ENCODE results near the gene TBL3.

TBL3 gene

DNA sequence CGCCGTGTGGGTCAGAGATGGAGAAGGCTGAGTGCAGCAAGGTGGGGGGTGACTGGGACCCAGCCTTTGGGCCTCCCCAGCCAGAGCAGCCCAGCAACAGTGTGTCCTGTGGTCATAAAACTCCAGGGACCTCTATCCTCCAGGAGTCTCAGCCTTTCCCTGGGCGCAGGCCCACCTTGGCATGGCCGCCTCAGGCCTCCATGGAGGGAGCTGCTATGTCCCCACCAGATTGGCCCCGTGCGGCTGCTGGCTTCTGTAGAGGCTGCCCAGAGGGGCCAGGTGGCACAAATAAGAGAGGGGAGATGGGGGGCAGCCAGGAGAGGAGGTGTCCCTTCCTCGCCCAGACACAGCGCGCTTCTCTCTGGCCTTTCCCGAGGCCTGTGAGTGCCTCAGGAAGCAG, 15.3 kb downstream of the TBL3 start:
- H3K36me3 ChIP-seq (ENCODE audit: control insufficient read depth in 1 of 2, insufficient read depth in 2 of 2, low read length in 2 of 2), result peaks cover 6 to 21% of the 10 kb centered on the region in 2 donors
- no peak overlapping the region for H3K27ac ChIP-seq (ENCODE audit: low read length)
- no peak overlapping the region for H3K4me3 ChIP-seq (ENCODE audit: low read depth in 1 of 2, low read length in 2 of 2)
- H3K9me3 ChIP-seq (ENCODE audit: control insufficient read depth in 1 of 2, low read length in 2 of 2), result no peaks in the 10 kb centered on the region
- H3K4me1 ChIP-seq (ENCODE audit: control insufficient read depth in 1 of 2, insufficient read depth in 2 of 2, low read length in 2 of 2), result peaks cover 15 to 36% of the 10 kb centered on the region in 2 donors
- peaks cover 25% of the 10 kb centered on the region for H3K27me3 ChIP-seq (ENCODE audit: low read depth, low read length)

DNA sequence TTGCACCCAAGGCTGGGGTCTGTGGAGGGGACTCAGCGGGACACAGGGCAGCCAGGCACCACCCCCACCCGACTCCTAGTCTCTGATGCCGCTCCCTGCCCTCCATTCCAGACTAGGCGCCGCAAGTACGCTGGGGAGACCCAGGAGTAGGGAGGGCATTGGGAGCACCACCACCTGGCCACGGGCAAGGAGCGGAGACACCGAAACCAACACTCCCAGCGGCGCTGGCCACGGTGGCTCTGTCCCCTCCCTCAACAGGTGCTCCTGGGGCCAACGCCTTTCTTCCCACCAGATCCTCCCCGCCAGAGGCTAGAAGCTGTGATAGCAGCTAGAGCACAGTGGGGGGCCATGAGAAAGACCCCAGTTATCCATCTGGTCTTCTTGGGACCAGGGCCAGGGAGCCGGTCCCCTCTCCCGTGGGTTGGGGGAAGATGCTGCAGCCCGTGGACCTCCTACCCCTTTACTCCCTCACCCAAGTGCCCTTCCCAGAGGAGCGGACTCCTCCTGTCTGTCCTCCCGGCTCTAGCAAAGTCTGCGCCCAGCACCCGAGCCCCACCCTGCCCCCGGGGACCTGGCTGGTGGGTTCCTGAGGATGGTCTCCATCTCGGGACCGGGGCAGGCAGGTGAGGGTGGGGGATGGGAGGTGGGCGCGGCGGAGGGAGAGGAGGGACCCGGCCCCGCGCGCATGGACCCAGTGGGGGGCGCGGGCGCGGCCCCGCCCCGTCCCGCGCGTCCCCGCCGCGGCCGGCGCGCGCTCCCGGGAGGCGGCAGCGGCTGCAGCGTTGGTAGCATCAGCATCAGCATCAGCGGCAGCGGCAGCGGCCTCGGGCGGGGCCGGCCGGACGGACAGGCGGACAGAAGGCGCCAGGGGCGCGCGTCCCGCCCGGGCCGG, 17.6 kb downstream of the TBL3 start, which contains the start of gene SYNGR3:
TSS of gene SYNGR3 (plus strand) at position 762 of the 892 bp plus-strand sequence. CDS start 133 bp downstream, outside the sequence.
- peak within 1 kb of the TSS in 1 of 2 donors; percentile 24 for H3K4me3 ChIP-seq (ENCODE audit: low read depth in 1 of 2, low read length in 2 of 2)
- peaks cover 9 to 29% of the 10 kb centered on the region in 2 donors for H3K4me1 ChIP-seq (ENCODE audit: control insufficient read depth in 1 of 2, insufficient read depth in 2 of 2, low read length in 2 of 2)
- H3K36me3 ChIP-seq (ENCODE audit: control insufficient read depth in 1 of 2, insufficient read depth in 2 of 2, low read length in 2 of 2), result peaks cover 6 to 21% of the 10 kb centered on the region in 2 donors
- H3K9me3 ChIP-seq (ENCODE audit: control insufficient read depth in 1 of 2, low read length in 2 of 2), result no peaks in the 10 kb centered on the region
- H3K27ac ChIP-seq (ENCODE audit: low read length), result no peak within 1 kb of the TSS
- peaks cover 21% of the 10 kb centered on the region for H3K27me3 ChIP-seq (ENCODE audit: low read depth, low read length)

DNA sequence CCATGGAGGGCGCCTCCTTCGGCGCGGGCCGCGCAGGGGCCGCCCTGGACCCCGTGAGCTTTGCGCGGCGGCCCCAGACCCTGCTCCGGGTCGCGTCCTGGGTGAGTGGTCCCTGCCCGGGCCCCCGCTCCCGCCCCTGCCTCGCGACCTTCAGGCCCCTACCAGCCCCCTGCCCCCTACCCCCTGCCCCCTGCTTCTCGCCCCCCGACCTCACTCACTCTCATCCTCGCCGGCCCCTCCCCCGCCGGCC, 18.2 kb downstream of the TBL3 start:
- Histone ChIP-seq H3K27ac (ENCODE audit: low read length) (no peak overlapping the region), H3K4me1 (ENCODE audit: control insufficient read depth in 1 of 2, insufficient read depth in 2 of 2, low read length in 2 of 2) (peaks cover 6 to 24% of the 10 kb centered on the region in 2 donors), H3K27me3 (ENCODE audit: low read depth, low read length) (peaks cover 21% of the 10 kb centered on the region), H3K36me3 (ENCODE audit: control insufficient read depth in 1 of 2, insufficient read depth in 2 of 2, low read length in 2 of 2) (peaks cover 6 to 21% of the 10 kb centered on the region in 2 donors), H3K9me3 (ENCODE audit: control insufficient read depth in 1 of 2, low read length in 2 of 2) (no peaks in the 10 kb centered on the region), H3K4me3 (ENCODE audit: low read depth in 1 of 2, low read length in 2 of 2) (no peak overlapping the region)

DNA sequence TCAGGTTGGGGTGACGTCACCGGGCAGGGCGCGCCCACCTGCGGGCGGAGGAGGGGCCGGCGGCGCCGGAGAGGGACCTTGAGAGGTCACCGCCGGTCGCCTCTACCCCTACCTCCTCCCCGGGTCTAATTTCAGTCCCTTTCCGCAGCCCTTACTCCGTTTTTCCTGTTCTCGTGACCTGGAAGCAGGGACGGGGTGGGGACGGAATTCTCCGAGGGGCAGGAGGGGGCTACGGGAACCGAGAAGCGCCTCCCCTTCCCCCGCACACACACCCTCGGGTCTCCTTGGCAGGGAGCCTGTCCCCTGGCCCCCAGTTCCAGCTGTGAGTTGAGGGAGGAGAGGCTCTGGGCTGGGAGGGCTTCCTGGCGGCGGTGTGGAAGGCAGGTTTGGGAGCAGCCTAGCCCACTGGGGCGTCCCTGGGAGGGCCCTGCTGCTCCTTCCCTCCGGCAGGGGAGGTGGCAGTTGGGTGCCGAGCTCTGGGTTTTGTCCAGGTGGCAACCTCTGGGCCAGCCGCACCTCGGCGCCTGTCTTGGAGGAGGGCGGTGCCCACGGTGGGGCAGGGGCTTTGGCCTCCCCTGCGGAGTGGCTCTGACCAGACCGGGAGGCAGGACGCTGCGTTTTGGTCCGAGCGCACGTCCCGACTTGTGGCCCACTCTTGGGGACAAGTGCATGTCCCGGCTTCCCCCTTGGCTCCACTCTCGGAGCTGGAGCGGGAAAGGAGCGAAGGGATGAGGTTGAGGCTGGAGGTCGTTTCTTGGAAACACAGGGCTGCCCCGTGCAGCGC, 18.7 kb downstream of the TBL3 start:
- Histone ChIP-seq H3K36me3 (ENCODE audit: control insufficient read depth in 1 of 2, insufficient read depth in 2 of 2, low read length in 2 of 2) (peaks cover 6 to 18% of the 10 kb centered on the region in 2 donors), H3K9me3 (ENCODE audit: control insufficient read depth in 1 of 2, low read length in 2 of 2) (no peaks in the 10 kb centered on the region), H3K4me3 (ENCODE audit: low read depth in 1 of 2, low read length in 2 of 2) (peak overlapping the region in 1 of 2 donors; percentile 24), H3K27ac (ENCODE audit: low read length) (no peak overlapping the region), H3K4me1 (ENCODE audit: control insufficient read depth in 1 of 2, insufficient read depth in 2 of 2, low read length in 2 of 2) (peaks cover under 1 to 19% of the 10 kb centered on the region in 2 donors), H3K27me3 (ENCODE audit: low read depth, low read length) (peaks cover 21% of the 10 kb centered on the region)

DNA sequence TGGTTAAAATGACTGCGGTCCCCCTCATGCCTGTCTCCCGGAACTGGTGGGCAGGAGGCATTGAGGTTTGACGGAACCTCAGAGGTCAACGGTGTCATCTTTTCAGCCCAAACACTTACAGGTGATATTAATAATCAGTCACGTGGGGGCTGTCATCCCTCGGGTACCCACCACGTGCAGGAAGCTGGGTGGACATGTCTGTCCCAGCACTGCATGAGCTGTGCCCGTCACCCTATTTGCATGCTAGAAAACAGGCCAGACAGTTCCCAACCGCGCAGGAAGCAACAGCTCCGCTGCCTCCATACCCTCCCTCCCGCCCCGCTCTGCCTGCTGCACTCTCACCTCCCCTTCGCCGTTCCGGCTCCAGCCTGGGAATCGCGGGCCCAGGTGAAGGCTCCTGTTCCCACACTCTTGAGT, 19.3 kb downstream of the TBL3 start:
- Histone ChIP-seq H3K9me3 (ENCODE audit: control insufficient read depth in 1 of 2, low read length in 2 of 2) (no peaks in the 10 kb centered on the region), H3K27me3 (ENCODE audit: low read depth, low read length) (peaks cover 21% of the 10 kb centered on the region), H3K27ac (ENCODE audit: low read length) (no peak overlapping the region), H3K4me1 (ENCODE audit: control insufficient read depth in 1 of 2, insufficient read depth in 2 of 2, low read length in 2 of 2) (peaks cover 0 to 17% of the 10 kb centered on the region in 2 donors), H3K4me3 (ENCODE audit: low read depth in 1 of 2, low read length in 2 of 2) (no peak overlapping the region), H3K36me3 (ENCODE audit: control insufficient read depth in 1 of 2, insufficient read depth in 2 of 2, low read length in 2 of 2) (peaks cover 6 to 12% of the 10 kb centered on the region in 2 donors)

DNA sequence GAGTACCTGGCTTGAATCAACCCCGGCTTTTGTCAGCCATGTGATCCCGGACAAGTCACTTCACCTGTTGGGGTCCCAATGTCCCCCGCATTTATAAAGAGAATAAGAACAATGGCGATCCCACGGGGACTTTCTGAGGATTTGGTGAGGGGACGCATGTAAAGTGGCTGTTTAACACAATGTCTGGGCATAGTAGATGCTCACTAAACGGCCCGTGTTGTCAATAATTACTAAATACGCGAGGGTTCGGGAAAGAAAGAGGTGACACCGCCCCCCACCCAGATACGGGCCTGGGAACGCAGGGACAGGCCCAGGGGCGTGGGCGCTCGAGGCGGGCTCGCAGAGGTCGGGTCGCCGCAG, 19.7 kb downstream of the TBL3 start:
- Histone ChIP-seq H3K4me1 (ENCODE audit: control insufficient read depth in 1 of 2, insufficient read depth in 2 of 2, low read length in 2 of 2) (peaks cover 0 to 17% of the 10 kb centered on the region in 2 donors), H3K9me3 (ENCODE audit: control insufficient read depth in 1 of 2, low read length in 2 of 2) (no peaks in the 10 kb centered on the region), H3K27ac (ENCODE audit: low read length) (no peak overlapping the region), H3K27me3 (ENCODE audit: low read depth, low read length) (peaks cover 21% of the 10 kb centered on the region), H3K4me3 (ENCODE audit: low read depth in 1 of 2, low read length in 2 of 2) (peak overlapping the region in 1 of 2 donors; percentile 40), H3K36me3 (ENCODE audit: control insufficient read depth in 1 of 2, insufficient read depth in 2 of 2, low read length in 2 of 2) (peaks cover 4 to 8% of the 10 kb centered on the region in 2 donors)

DNA sequence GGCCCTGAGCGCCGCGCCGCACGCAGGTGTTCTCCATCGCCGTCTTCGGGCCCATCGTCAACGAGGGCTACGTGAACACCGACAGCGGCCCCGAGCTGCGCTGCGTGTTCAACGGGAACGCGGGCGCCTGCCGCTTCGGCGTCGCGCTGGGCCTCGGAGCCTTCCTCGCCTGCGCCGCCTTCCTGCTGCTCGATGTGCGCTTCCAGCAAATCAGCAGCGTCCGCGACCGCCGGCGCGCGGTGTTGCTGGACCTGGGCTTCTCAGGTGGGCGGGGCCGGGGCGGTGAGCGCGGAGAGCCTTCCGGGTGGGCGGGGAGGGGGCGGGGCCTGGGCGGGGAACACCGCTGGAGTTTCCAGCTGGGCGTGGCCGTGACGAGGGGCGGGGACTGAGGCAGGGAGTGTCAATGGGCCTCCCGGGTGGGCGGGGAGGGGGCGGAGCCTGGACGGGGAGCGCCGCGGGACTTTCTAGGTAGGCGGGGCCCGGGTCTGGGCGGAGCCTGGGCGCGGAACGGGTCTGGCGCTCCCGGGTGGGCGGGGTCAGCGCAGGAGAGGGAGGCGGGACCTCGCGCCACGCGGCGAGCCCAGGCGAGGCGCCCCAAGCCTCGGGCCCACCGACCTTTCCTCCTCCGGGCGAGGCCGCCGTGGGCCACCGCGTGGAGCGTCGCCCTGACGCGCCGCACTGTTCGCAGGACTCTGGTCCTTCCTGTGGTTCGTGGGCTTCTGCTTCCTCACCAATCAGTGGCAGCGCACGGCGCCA, 20.3 kb downstream of the TBL3 start:
- H3K9me3 ChIP-seq (ENCODE audit: control insufficient read depth in 1 of 2, low read length in 2 of 2), result no peaks in the 10 kb centered on the region
- peaks cover 21% of the 10 kb centered on the region for H3K27me3 ChIP-seq (ENCODE audit: low read depth, low read length)
- H3K4me1 ChIP-seq (ENCODE audit: control insufficient read depth in 1 of 2, insufficient read depth in 2 of 2, low read length in 2 of 2), result peaks cover 0 to 20% of the 10 kb centered on the region in 2 donors
- no peak overlapping the region for H3K27ac ChIP-seq (ENCODE audit: low read length)
- peak overlapping the region in 1 of 2 donors; percentile 40 for H3K4me3 ChIP-seq (ENCODE audit: low read depth in 1 of 2, low read length in 2 of 2)
- H3K36me3 ChIP-seq (ENCODE audit: control insufficient read depth in 1 of 2, insufficient read depth in 2 of 2, low read length in 2 of 2), result peaks cover 0 to 8% of the 10 kb centered on the region in 2 donors

DNA sequence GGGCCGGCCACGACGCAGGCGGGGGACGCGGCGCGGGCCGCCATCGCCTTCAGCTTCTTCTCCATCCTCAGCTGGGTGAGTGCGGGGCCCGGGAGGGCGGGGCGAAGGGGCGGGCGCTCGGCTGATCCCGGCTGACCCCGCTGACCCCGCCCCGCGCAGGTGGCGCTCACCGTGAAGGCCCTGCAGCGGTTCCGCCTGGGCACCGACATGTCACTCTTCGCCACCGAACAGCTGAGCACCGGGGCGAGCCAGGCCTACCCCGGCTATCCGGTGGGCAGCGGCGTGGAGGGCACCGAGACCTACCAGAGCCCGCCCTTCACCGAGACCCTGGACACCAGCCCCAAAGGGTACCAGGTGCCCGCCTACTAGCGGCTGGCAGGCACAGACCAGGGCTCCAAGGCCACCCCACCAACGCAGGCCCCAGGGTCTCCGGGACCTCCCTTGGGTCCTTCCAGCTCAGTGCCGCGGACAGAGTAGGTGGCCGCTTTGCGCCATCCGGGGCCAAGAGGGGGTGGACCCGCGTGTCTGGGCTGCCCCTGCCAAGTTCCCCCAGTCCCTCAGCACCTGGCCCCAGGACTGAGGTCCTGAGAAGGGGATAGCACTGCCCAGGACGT, 21.0 kb downstream of the TBL3 start:
- H3K9me3 ChIP-seq (ENCODE audit: control insufficient read depth in 1 of 2, low read length in 2 of 2), result no peaks in the 10 kb centered on the region
- no peak overlapping the region for H3K27ac ChIP-seq (ENCODE audit: low read length)
- peaks cover 0 to 23% of the 10 kb centered on the region in 2 donors for H3K4me1 ChIP-seq (ENCODE audit: control insufficient read depth in 1 of 2, insufficient read depth in 2 of 2, low read length in 2 of 2)
- peak overlapping the region in 1 of 2 donors; percentile 12 for H3K4me3 ChIP-seq (ENCODE audit: low read depth in 1 of 2, low read length in 2 of 2)
- peaks cover 0 to 9% of the 10 kb centered on the region in 2 donors for H3K36me3 ChIP-seq (ENCODE audit: control insufficient read depth in 1 of 2, insufficient read depth in 2 of 2, low read length in 2 of 2)
- H3K27me3 ChIP-seq (ENCODE audit: low read depth, low read length), result peaks cover 21% of the 10 kb centered on the region

DNA sequence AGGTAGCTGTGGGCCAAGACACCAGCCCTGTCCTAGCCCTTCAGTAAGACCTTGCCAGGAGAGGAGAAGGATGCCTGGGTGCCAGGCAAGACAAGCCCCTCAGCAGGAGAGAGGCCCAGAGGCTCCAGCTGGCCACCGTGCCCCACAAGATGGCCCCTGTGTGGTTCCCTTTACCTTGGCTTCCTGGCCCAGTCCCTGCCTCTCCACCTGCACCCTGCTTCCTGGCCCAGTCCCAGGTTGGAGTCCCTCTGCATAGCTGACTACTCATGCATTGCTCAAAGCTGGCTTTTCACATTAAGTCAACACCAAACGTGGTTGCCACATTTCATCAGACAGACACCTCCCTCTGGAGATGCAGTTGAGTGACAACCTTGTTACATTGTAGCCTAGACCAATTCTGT, 21.9 kb downstream of the TBL3 start:
- Histone ChIP-seq H3K9me3 (ENCODE audit: control insufficient read depth in 1 of 2, low read length in 2 of 2) (no peaks in the 10 kb centered on the region), H3K4me1 (ENCODE audit: control insufficient read depth in 1 of 2, insufficient read depth in 2 of 2, low read length in 2 of 2) (peaks cover 0 to 27% of the 10 kb centered on the region in 2 donors), H3K36me3 (ENCODE audit: control insufficient read depth in 1 of 2, insufficient read depth in 2 of 2, low read length in 2 of 2) (peaks cover 0 to 18% of the 10 kb centered on the region in 2 donors), H3K27me3 (ENCODE audit: low read depth, low read length) (peaks cover 17% of the 10 kb centered on the region), H3K4me3 (ENCODE audit: low read depth in 1 of 2, low read length in 2 of 2) (no peak overlapping the region), H3K27ac (ENCODE audit: low read length) (no peak overlapping the region)

DNA sequence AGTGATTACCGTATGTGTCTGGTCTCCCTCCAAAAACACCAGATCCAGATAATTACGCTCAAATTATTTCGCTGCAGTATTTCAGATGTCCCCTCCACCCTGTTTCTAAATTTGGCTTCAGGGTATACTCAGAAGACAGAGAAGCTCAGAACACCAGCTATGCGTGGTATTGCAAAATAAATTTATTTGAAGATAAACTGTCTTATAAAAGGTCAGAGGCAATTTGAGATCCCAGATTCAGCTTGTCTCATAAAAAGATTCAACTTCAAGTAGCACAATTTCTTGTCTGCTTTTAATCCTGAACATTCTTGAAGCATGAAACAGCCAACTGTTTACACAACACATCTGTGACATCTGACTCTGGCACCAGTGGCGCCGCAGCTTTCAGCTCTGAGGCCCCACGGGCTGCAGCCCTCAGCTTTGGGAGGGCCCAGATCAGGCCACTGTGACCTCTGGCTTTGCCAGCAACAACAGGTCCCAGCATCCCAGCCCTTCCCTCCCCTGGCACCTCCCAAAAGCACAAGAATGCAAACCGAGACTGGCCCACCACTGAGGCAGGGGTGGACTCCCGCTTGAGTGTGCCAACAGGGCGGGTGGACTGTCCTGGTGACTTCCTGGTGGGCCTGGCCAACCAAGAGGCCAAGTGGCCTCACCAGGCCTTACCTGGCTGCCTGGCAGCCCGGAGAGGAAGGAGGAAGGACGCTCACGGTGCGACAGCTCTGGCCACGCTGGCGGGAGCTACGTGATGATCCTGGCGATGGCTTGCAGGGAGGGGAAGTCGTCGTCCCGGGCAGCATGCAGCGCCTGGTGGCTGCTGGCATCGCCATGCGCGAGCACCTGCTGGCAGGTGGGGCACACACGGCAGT, 25.9 kb downstream of the TBL3 start:
- H3K27me3 ChIP-seq (ENCODE audit: low read depth, low read length), result no peaks in the 10 kb centered on the region
- no peaks in the 10 kb centered on the region for H3K9me3 ChIP-seq (ENCODE audit: control insufficient read depth in 1 of 2, low read length in 2 of 2)
- no peak overlapping the region for H3K4me3 ChIP-seq (ENCODE audit: low read depth in 1 of 2, low read length in 2 of 2)
- no peak overlapping the region for H3K27ac ChIP-seq (ENCODE audit: low read length)
- peaks cover 23 to 55% of the 10 kb centered on the region in 2 donors for H3K36me3 ChIP-seq (ENCODE audit: control insufficient read depth in 1 of 2, insufficient read depth in 2 of 2, low read length in 2 of 2)
- peaks cover 0 to 10% of the 10 kb centered on the region in 2 donors for H3K4me1 ChIP-seq (ENCODE audit: control insufficient read depth in 1 of 2, insufficient read depth in 2 of 2, low read length in 2 of 2)
